Body of pancreas (tissue), 4 donors: Measurements from ENCODE around the gene AOAH.

Source experiments
- POLR2A ChIP-seq, 3 donors: fragments of 450-650 bp; IDR thresholded peaks; one replicate each; pipeline ENCODE4 v1.6.1; 2016; ENCODE audit warnings: antibody characterized with exemption in 3 of 3, mild to moderate bottlenecking in 2 of 3
- TF ChIP-seq, protein P1 (sequence below), 7 experiments: fragments of 450-650 bp in 4 of 7; fragments of 200-600 bp in 3 of 7; sonication (generic) in 3 of 7; IDR thresholded peaks; one replicate each; pipeline ENCODE4 v1.5.1; 2016 to 2019; ENCODE audit warnings: antibody characterized with exemption in 7 of 7

DNA sequence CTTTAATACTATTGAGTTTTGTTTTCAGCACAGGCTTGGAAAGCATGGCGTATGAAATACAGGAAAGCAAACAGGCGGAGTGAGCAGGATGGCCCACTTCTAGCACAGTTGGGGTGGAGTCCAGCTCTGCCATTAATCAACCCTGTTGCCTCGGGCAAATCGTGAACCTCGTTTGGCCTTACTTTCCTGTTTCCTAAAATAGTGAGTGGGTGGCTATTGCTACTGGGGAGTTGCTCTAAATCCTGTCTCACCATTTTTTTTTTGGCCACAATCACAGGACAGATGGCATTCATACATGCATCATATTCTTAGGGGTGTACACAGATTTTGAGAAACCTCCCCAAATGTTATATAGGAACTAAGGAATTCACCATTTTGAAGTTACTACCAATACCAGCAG is 176.9 kb downstream of the AOAH start:
- TF ChIP-seq, protein P1, sequence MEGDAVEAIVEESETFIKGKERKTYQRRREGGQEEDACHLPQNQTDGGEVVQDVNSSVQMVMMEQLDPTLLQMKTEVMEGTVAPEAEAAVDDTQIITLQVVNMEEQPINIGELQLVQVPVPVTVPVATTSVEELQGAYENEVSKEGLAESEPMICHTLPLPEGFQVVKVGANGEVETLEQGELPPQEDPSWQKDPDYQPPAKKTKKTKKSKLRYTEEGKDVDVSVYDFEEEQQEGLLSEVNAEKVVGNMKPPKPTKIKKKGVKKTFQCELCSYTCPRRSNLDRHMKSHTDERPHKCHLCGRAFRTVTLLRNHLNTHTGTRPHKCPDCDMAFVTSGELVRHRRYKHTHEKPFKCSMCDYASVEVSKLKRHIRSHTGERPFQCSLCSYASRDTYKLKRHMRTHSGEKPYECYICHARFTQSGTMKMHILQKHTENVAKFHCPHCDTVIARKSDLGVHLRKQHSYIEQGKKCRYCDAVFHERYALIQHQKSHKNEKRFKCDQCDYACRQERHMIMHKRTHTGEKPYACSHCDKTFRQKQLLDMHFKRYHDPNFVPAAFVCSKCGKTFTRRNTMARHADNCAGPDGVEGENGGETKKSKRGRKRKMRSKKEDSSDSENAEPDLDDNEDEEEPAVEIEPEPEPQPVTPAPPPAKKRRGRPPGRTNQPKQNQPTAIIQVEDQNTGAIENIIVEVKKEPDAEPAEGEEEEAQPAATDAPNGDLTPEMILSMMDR (IDR thresholded peaks at IDR 0.05), result no peak
- TF ChIP-seq POLR2A (IDR thresholded peaks at IDR 0.05), result no peak
